Activated T-cell treated with anti-CD3 and anti-CD28 coated beads for 48 hours (primary cell): Measurements from ENCODE around the gene MRPL10.

Experiments used
- DNase-seq: peaks from one replicate; pipeline ENCODE4 v3.0.0-alpha.2; 2020; ENCODE audit warnings: low read depth

Gene MRPL10

DNA sequence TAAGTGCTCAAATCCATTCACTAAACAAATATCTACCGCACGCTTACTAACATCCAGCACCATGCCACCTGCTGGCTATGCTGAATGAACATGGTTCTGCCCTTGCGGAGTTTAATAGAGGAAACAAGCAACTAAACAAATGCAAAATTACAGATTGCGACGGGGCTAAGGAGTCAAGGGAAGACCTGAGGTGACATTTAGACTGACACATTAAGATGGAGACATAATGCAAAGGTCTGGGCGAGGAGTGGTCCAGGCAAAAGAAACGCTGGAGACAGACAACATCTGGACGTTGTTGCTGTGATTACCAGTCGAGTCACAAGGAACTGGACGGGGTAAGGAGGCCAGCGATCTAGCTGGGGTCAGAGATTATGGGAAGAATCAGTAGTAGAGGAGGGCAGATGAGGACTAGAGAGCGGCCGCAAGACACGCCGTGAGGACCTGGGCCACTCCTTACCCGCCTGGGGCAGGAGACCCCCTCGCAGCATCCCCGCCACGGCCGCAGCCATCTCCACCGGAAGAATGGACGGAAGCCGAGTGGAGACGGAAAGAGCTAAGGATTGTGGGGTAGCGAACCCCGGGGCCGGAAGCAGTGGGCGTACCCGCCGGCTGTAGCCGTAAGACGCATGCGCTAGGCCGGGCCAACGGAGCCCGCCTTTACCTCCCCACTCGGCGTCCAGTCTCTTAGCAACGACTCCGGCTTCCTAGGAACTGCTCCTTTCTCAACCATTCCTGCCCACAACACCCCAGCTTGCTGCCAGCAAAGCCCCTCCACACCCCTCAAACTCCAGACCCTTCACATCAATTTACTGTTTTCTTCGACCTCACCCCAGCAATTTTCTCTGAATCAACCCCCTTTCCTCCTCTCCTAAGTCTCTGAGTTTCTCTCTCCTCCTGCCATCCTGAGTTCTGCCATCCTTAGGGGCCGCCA lies at the start of gene MRPL10, which contains the start of gene LRRC46:
MRPL10 (minus strand) TSS at position 539 of the 931 bp plus-strand sequence; CDS start at position 509, 30 bp downstream.
LRRC46 (plus strand) TSS at position 668 of the 931 bp plus-strand sequence. CDS start 320 bp downstream, outside the sequence.
- peak; percentile 91 for DNase-seq

DNA sequence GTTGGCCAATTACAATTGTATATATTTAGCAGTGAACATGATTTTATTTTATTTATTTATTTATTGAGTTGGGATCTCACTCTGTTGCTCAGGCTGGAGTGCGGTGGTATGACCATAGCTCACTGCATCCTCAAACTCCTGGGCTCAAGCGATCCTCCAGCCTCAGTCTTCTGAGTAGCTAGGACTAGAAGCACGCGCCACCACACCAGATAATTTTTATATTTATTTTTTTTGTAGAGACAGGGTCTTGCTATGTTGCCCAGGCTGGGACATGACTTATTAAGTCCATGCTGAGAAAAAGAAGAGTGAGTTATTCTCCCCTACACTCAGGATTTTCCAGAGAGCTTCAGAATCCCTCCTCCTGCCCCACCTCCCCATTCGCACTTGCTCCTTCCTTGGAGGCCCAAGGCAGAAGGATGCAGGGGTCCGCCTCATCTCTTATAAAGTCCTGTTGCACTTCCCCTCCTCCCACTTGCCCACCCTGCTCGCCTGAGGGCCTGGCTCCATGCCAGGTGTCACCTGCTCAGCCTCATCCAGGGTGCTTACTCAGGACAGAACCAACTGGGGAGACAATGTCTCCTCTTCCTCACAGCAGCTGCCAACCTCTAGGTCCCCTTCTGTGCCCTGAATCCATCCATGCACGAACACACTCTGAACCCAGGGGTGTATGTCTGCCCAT lies 48.6 kb upstream of the MRPL10 start:
- DNase-seq: no peak

- no peak for DNase-seq
These were observed 47.8 kb upstream of the MRPL10 start for GRCh38 chr17:47879028-47879585.

- no peak for DNase-seq
These were observed 47.1 kb upstream of the MRPL10 start for GRCh38 chr17:47878203-47879027.

DNA sequence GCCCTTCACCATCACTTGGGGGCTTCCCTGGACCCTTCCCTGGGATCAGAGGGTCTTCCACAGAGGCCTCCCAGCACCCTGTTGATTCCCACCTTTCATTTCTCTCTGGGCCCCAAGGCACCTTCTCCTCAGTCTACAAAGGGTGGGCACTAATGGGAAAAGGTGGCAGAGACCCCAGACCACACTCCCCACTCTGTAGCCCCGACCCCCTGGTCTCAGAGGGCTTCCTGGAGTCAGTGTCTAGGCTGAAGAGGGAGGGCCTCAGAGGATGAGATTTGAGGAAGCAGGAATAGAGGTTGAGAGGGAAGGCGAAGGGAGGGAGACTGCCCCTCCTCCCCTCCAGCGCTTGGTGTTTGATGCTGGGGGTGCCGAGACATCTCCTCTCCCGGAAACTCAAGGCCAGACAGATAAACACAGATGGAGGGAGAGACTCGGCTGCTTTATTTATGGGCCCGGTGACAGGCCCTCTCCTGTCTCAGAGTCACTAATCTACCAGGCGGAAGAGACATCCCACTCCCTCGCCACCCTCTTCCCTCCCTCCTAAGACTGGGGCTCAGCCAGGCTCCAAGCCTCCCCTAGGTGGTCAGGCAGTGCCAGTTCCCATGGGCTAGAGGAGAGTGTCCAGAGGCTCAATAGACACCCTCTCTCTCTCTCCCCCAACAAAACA lies 46.2 kb upstream of the MRPL10 start:
- DNase-seq: no peak

DNA sequence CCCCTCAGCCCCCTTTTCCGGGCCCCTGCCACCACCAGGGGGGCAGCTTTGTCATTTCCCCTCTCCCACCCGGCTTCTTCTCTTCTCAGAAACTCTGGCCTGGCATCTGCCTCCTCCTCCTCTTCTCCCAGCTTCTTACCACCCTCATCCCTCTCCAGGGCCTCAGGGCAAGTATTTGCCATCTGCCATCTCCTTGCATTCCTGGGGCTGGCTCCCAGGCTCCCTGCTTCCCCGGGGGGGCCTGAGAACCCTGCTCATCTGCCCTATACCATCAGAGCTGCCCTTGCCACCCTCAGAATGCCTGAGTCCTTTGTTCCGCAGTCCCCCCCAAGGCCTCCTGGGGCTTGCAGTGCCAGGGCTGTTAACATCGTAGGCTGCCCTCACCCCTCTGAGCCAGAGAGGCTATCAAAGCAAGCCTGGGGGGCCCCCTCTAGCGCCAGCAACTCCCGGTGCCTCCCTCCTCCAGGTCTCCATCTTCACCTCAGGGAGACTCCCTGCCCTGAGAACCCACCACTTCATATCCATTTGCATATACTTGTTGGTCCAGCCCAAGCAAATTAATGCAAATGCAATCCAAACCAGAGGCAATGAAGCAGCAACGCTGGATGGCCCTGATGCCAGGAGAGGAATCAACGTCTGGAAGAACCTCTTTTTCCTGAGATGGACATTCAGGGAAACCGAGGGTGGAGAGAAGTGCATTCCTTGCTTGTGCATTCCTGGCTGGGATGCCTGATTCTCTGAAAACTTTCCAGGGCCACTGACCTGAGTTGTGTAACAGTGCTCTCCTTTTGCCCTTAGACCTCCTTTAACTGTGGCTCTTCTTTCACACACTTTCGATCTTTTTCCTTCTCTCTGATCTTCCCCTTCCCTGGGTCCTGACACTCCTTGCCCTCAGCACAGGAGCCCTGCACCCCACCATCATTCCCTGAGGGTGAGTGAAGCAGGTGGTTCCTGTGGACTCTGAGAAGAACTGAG lies 44.0 kb upstream of the MRPL10 start:
- DNase-seq: no peak

DNA sequence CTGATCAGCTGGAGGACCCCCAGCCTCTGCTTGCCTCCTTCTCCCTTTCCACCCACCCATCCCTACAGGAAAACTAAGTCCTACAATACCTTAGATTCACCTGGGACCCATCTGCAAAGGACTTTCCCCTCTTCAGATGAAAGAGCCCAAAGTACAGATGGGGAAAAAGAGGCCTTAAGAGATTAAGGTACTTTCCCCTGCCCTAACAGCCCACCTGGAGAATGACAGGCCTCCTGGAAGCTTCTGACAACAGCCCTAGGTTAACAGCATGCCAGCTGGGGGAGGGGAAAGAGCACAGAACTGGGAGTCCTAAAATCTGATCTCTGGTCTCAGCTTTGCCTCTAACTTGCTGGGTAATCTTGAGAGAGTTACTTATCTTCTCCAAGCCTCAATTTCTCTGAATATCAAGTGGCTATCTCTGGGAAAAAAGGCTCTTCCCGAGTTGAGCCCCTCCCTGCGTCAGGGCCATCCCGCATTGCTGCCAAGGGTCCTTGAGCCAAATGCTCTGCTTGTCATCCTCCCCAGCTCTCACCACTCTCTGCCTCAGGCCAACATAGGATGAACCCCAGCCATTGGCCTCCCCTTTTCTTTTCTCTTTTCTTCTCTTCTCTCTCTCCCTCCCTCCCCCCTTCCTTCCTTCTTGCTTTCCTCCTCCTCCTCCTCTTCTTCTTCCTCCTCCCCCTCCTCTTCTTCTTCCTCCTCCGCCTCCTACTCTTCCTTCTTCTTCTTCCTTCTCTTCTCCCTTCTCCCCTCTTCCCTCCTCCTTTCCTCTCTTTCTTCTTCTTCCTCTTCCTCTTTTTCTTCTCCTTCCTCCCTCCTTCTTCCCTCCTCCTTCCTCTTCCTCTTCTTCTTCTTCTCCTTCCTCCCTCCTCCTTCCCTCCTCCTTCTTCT lies 42.1 kb upstream of the MRPL10 start:
- no peak for DNase-seq

GRCh38 chr17:47872651-47873161 lies 41.4 kb upstream of the MRPL10 start:
- no peak for DNase-seq

GRCh38 chr17:47872019-47872650 lies 40.8 kb upstream of the MRPL10 start:
- DNase-seq: no peak

DNA sequence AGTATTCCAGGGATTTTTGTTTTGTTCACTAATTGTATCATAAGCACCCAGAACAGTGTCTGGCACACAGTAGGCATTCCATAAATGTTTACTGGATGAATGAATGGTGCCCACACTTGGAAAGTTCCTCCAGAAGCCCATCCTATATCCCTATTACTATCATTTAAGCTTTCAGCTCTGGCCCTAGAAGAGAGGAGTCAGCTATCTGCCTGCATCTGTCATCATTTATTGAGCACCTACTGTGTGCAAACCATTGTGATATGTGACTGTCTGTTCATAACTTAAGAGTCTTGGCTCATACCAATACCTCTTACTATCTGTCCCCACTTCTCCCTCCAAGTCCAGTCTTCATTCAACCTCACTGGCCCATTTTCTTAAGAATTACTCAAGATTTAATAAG lies 39.7 kb upstream of the MRPL10 start:
- DNase-seq: no peak

- DNase-seq: no peak
These were observed 38.7 kb upstream of the MRPL10 start for GRCh38 chr17:47870056-47870455.

DNA sequence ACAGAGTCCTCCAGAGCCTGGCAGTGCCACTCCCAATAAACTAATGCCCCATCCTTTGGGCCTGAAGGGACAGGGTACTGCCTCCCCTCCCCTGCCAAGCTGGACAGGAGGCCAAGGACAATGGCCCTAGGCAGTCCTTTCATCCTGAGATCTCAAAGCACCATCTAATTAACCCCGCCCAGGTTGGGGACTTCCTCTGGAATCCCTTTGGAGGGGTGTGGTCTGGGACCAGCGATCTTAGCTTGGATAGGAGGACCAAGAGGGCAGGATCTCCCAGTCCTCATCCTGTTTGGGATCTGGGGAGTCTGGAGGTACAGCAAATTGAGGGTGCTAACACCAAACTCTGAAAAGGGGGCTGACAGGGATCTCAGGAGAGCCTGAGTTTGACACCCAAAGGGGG lies 37.8 kb upstream of the MRPL10 start:
- DNase-seq: no peak

DNA sequence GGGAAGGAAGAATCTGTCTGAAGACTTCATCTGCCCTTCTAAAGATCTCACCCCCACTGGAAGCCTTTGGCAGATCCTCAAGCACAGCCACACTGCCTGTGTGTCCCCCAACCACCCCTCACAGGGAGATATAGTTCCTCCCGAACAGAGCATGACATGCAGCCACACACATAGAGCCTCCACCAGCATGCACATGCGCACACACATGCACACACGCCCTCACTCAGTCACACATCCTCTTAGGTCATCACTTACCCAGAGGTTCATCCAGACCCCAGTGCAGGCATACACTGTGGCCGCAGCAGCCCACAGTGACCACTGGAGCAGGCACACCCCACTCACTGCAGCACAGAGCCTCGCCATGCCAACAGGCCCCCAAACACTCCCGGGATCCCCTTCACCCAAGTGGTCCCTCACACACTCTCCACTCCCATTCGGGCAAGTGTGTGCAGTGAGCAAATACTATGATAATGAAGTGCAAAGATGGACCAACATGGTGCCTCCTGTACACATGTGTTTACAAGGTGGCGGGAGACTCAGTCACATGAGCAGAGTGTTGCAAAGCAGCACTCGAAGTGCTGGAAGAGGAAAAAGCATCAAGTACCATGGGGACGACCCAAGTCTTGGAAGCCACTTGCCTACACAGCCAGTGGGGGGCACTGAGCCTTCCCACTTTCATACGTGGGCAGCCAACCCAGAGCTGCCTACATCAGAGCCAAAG lies 36.6 kb upstream of the MRPL10 start:
- no peak for DNase-seq

- DNase-seq: no peak
These were observed 35.6 kb upstream of the MRPL10 start for GRCh38 chr17:47866941-47867340.

GRCh38 chr17:47864791-47865216 lies 33.5 kb upstream of the MRPL10 start:
- no peak for DNase-seq

GRCh38 chr17:47862621-47863440 lies 31.5 kb upstream of the MRPL10 start:
- no peak for DNase-seq

GRCh38 chr17:47860386-47860785 lies 29.0 kb upstream of the MRPL10 start:
- DNase-seq: no peak
